ENCODE results near the gene ALDH1A1. TPM values are rescaled to one million over a fixed set of nuclear protein-coding genes. Genes with fewer than 3 reads are reported as not detected.

Gene ALDH1A1
- total RNA-seq, 1 experiment from 2014 or later, result not detected

DNA sequence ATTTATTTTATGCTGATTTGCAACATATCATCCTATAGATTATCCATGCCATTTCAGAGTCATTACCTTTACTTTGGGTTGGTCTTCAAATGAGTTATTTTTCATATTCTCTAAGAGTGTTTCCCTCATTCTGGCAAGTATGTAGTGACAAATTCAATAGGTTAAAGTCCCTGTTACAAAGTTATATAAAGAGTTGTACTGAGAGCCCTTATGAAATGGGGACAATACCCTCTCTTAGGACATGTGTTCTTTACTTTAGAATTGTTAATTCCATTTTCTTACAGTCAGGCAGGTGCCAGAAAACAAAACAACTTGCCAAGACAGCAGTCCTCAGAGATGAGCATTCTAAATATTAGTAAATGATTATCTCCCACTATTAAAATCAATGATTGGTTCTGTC is 6.0 kb downstream of the ALDH1A1 start:
- intact Hi-C loops (cut with micrococcal nuclease), result no loop called here
- H3K79me2 ChIP-seq (ENCODE audit: low read length), result no peaks in the 10 kb centered on the region

DNA sequence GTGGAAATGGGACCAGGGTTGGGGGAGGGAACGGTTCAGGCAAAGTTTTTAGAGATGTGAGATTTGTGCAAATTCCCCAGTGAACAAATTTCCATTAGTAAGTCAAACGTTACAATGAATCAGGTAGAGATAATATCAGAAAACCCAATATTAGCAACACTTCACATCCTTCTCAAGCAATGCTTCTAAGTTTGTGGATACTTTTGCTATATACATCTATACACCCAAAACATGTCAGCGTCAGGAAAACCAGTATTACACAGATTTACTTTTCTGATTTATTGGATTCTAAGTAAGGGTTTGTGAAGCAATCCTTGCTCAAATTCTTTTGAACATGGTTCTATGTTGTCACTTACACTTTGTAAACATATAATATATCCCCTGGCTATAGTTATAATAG is 6.5 kb downstream of the ALDH1A1 start:
- Histone ChIP-seq H3K27me3 (ENCODE audit: low read length) (peaks cover 78% of the 10 kb centered on the region), H3K9ac (ENCODE audit: low read length) (no peak overlapping the region), H3K9me3 (ENCODE audit: low read length) (no peaks in the 10 kb centered on the region), H3F3A (ENCODE audit: low read length, unreplicated experiment) (no peaks in the 10 kb centered on the region), H2AFZ (ENCODE audit: low read length) (no peak overlapping the region), H3K27ac (ENCODE audit: low read length) (no peak overlapping the region), H3K4me2 (ENCODE audit: low read length) (no peak overlapping the region), H3K79me2 (ENCODE audit: low read length) (no peaks in the 10 kb centered on the region), H3K36me3 (ENCODE audit: low read depth, low read length) (no peaks in the 10 kb centered on the region), H3K4me3 (ENCODE audit: low read length) (no peak overlapping the region), H3K4me1 (ENCODE audit: insufficient read depth, low read length) (no peaks in the 10 kb centered on the region), H3K9me2 (replicated peaks; ENCODE audit: low read length) (no peaks in the 10 kb centered on the region), H4K20me1 (ENCODE audit: low read length) (no peaks in the 10 kb centered on the region)
- TF ChIP-seq EZH2 (IDR thresholded peaks at IDR 0.05; ENCODE audit: low read length, unreplicated experiment) (no peak), EZH2phosphoT487 (IDR thresholded peaks at IDR 0.05; ENCODE audit: borderline replicate concordance, low read length) (no peak)
- TF ChIP-seq, protein P1, sequence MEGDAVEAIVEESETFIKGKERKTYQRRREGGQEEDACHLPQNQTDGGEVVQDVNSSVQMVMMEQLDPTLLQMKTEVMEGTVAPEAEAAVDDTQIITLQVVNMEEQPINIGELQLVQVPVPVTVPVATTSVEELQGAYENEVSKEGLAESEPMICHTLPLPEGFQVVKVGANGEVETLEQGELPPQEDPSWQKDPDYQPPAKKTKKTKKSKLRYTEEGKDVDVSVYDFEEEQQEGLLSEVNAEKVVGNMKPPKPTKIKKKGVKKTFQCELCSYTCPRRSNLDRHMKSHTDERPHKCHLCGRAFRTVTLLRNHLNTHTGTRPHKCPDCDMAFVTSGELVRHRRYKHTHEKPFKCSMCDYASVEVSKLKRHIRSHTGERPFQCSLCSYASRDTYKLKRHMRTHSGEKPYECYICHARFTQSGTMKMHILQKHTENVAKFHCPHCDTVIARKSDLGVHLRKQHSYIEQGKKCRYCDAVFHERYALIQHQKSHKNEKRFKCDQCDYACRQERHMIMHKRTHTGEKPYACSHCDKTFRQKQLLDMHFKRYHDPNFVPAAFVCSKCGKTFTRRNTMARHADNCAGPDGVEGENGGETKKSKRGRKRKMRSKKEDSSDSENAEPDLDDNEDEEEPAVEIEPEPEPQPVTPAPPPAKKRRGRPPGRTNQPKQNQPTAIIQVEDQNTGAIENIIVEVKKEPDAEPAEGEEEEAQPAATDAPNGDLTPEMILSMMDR (conservative IDR thresholded peaks at IDR 0.05; ENCODE audit: low read depth, low read length), result no peak
- intact Hi-C loops (cut with micrococcal nuclease), result no loop called here
- ATAC-seq (no peak), DNase-seq (no peak)
- no TSS peak for BruUV-seq (replicated peaks)
- ChIA-PET POLR2A (ENCODE audit: unreplicated experiment) (no interaction called here), CTCF (no interaction called here)

More for the DNA sequence above, 6.0 kb downstream of the ALDH1A1 start:
- no peaks in the 10 kb centered on the region for H4K20me1 ChIP-seq (ENCODE audit: low read length)
- no peak overlapping the region for H2AFZ ChIP-seq (ENCODE audit: low read length)
- no peak for TF ChIP-seq EZH2 (IDR thresholded peaks at IDR 0.05; ENCODE audit: low read length, unreplicated experiment)
- TF ChIP-seq EZH2phosphoT487 (IDR thresholded peaks at IDR 0.05; ENCODE audit: borderline replicate concordance, low read length), result no peak
- TF ChIP-seq, protein P1 (conservative IDR thresholded peaks at IDR 0.05; ENCODE audit: low read depth, low read length), result no peak
- H3K4me2 ChIP-seq (ENCODE audit: low read length), result no peak overlapping the region
- no peak overlapping the region for H3K4me3 ChIP-seq (ENCODE audit: low read length)
- CTCF ChIA-PET, result no interaction called here
- H3K36me3 ChIP-seq (ENCODE audit: low read depth, low read length), result no peaks in the 10 kb centered on the region
- H3F3A ChIP-seq (ENCODE audit: low read length, unreplicated experiment), result no peaks in the 10 kb centered on the region
- BruUV-seq (replicated peaks), result no TSS peak
- no peaks in the 10 kb centered on the region for H3K9me2 ChIP-seq (replicated peaks; ENCODE audit: low read length)
- ATAC-seq (no peak), DNase-seq (no peak)
- no peak overlapping the region for H3K9ac ChIP-seq (ENCODE audit: low read length)
- no peak overlapping the region for H3K27ac ChIP-seq (ENCODE audit: low read length)
- POLR2A ChIA-PET (ENCODE audit: unreplicated experiment), result no interaction called here
- H3K4me1 ChIP-seq (ENCODE audit: insufficient read depth, low read length), result no peaks in the 10 kb centered on the region
- H3K27me3 ChIP-seq (ENCODE audit: low read length), result peaks cover 78% of the 10 kb centered on the region
- no peaks in the 10 kb centered on the region for H3K9me3 ChIP-seq (ENCODE audit: low read length)

GRCh38 chr9:72945391-72945790 is 7.5 kb downstream of the ALDH1A1 start:
- no peaks in the 10 kb centered on the region for H3K36me3 ChIP-seq (ENCODE audit: low read depth, low read length)
- TF ChIP-seq EZH2 (IDR thresholded peaks at IDR 0.05; ENCODE audit: low read length, unreplicated experiment) (no peak), EZH2phosphoT487 (IDR thresholded peaks at IDR 0.05; ENCODE audit: borderline replicate concordance, low read length) (no peak)
- TF ChIP-seq, protein P1 (conservative IDR thresholded peaks at IDR 0.05; ENCODE audit: low read depth, low read length), result no peak
- no peaks in the 10 kb centered on the region for H3K79me2 ChIP-seq (ENCODE audit: low read length)
- ChIA-PET POLR2A (ENCODE audit: unreplicated experiment) (no interaction called here), CTCF (no interaction called here)
- H3K4me1 ChIP-seq (ENCODE audit: insufficient read depth, low read length), result no peaks in the 10 kb centered on the region
- no peak overlapping the region for H3K27ac ChIP-seq (ENCODE audit: low read length)
- no peaks in the 10 kb centered on the region for H3K9me3 ChIP-seq (ENCODE audit: low read length)
- no peak overlapping the region for H2AFZ ChIP-seq (ENCODE audit: low read length)
- no peaks in the 10 kb centered on the region for H3F3A ChIP-seq (ENCODE audit: low read length, unreplicated experiment)
- no peak overlapping the region for H3K4me3 ChIP-seq (ENCODE audit: low read length)
- intact Hi-C loops (cut with micrococcal nuclease), result no loop called here
- H3K4me2 ChIP-seq (ENCODE audit: low read length), result no peak overlapping the region
- ATAC-seq, result no peak
- no peaks in the 10 kb centered on the region for H3K9me2 ChIP-seq (replicated peaks; ENCODE audit: low read length)
- no peak overlapping the region for H3K9ac ChIP-seq (ENCODE audit: low read length)
- H3K27me3 ChIP-seq (ENCODE audit: low read length), result peaks cover 78% of the 10 kb centered on the region
- DNase-seq, result no peak
- no TSS peak for BruUV-seq (replicated peaks)
- no peaks in the 10 kb centered on the region for H4K20me1 ChIP-seq (ENCODE audit: low read length)

All from PC-3 (cell line).